ENCODE data around the gene CXorf49B.
"Not testable (repeated sequence)": the region's sequence is repeated elsewhere in the genome, so short reads cannot be mapped to it uniquely, and the experiment has no call there.

The CXorf49B gene

DNA sequence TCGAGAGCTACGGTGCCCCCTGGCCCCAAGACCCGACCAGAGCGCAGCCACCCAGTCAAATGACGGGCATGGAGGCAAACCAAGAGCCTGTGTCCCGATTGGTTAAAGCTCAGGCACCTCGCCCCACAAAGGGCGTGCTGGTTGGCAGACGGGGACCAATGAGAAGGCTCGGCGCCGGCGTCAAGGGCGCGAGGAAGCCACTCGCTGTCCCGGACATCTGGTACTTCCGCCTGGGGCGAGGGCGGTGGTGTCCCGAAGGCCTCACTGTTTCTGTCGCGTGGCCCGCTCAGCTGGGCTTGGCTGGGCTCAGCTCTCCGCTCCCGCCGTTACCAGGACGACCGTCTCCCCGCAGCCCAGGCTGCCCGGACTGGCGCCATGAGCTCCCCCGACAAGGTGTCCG is at the start of gene CXorf49B:
Gene CXorf49B (plus strand): TSS at position 301 of the 400 bp plus-strand sequence. CDS start 75 bp downstream, at position 376.
- H3K27ac Mint-ChIP-seq; H3K9me3 Mint-ChIP-seq; H3K4me3 Mint-ChIP-seq; H3K36me3 Mint-ChIP-seq (ENCODE audit: low read depth); H3K4me1 Mint-ChIP-seq; DNase-seq; H3K27me3 Mint-ChIP-seq (ENCODE audit: low read depth, poor library complexity): not testable (repeated sequence)

GRCh38 chrX:71714064-71714463 is 49.1 kb upstream of the CXorf49B start:
- H3K4me3 Mint-ChIP-seq; H3K9me3 Mint-ChIP-seq; H3K36me3 Mint-ChIP-seq (ENCODE audit: low read depth); H3K27ac Mint-ChIP-seq; H3K4me1 Mint-ChIP-seq; DNase-seq; H3K27me3 Mint-ChIP-seq (ENCODE audit: low read depth, poor library complexity): not testable (repeated sequence)

GRCh38 chrX:71715551-71715950 is 47.6 kb upstream of the CXorf49B start:
- H3K36me3 Mint-ChIP-seq (ENCODE audit: low read depth); H3K4me3 Mint-ChIP-seq; H3K27me3 Mint-ChIP-seq (ENCODE audit: low read depth, poor library complexity); H3K4me1 Mint-ChIP-seq; DNase-seq; H3K27ac Mint-ChIP-seq; H3K9me3 Mint-ChIP-seq: not testable (repeated sequence)

GRCh38 chrX:71716323-71716722 is 46.8 kb upstream of the CXorf49B start:
- not testable (repeated sequence) for DNase-seq; H3K4me3 Mint-ChIP-seq; H3K9me3 Mint-ChIP-seq; H3K27ac Mint-ChIP-seq; H3K36me3 Mint-ChIP-seq (ENCODE audit: low read depth); H3K4me1 Mint-ChIP-seq; H3K27me3 Mint-ChIP-seq (ENCODE audit: low read depth, poor library complexity)

DNA sequence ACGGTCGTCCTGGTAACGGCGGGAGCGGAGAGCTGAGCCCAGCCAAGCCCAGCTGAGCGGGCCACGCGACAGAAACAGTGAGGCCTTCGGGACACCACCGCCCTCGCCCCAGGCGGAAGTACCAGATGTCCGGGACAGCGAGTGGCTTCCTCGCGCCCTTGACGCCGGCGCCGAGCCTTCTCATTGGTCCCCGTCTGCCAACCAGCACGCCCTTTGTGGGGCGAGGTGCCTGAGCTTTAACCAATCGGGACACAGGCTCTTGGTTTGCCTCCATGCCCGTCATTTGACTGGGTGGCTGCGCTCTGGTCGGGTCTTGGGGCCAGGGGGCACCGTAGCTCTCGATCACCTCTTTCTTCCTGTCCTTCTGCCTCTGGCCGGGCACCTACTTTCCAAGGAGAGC is 45.0 kb upstream of the CXorf49B start, which contains the start of gene CXorf49:
Gene CXorf49 (minus strand): TSS at position 101 of the 400 bp plus-strand sequence. CDS start 134 bp downstream, outside the sequence.
- DNase-seq; H3K4me1 Mint-ChIP-seq; H3K9me3 Mint-ChIP-seq; H3K27ac Mint-ChIP-seq; H3K36me3 Mint-ChIP-seq (ENCODE audit: low read depth); H3K4me3 Mint-ChIP-seq; H3K27me3 Mint-ChIP-seq (ENCODE audit: low read depth, poor library complexity): not testable (repeated sequence)

DNA sequence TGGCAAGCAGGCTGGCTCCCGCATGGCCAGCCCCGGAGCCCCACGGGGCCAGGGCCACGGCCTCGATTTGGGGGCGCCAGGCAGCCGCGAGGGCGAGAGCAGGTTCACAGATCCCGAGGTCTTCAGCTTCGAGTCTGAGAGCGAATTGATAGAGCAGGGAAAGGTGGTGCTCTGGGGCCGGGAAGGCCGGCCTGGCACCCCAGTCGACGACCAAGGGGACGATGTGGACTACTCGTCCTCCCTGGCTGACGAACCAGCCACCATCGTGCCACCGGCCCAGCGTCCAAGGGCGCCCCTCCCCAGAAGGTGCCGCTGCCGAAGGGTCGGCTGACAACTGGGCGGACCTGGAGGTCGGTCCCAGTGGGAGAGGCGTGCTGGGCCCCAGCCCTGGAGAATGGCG is 44.0 kb upstream of the CXorf49B start:
- not testable (repeated sequence) for DNase-seq; H3K9me3 Mint-ChIP-seq; H3K27me3 Mint-ChIP-seq (ENCODE audit: low read depth, poor library complexity); H3K27ac Mint-ChIP-seq; H3K4me3 Mint-ChIP-seq; H3K4me1 Mint-ChIP-seq; H3K36me3 Mint-ChIP-seq (ENCODE audit: low read depth)

- not testable (repeated sequence) for H3K4me3 Mint-ChIP-seq; DNase-seq; H3K9me3 Mint-ChIP-seq; H3K4me1 Mint-ChIP-seq; H3K36me3 Mint-ChIP-seq (ENCODE audit: low read depth); H3K27ac Mint-ChIP-seq; H3K27me3 Mint-ChIP-seq (ENCODE audit: low read depth, poor library complexity)
Observed at GRCh38 chrX:71720289-71720886, 42.8 kb upstream of the CXorf49B start.

GRCh38 chrX:71760688-71761281 is 2.4 kb upstream of the CXorf49B start:
- H3K27me3 Mint-ChIP-seq (ENCODE audit: low read depth, poor library complexity); H3K4me1 Mint-ChIP-seq; DNase-seq; H3K27ac Mint-ChIP-seq; H3K4me3 Mint-ChIP-seq; H3K36me3 Mint-ChIP-seq (ENCODE audit: low read depth); H3K9me3 Mint-ChIP-seq: not testable (repeated sequence)

GRCh38 chrX:71764832-71765231 is 1.7 kb downstream of the CXorf49B start:
- not testable (repeated sequence) for H3K27me3 Mint-ChIP-seq (ENCODE audit: low read depth, poor library complexity); H3K4me1 Mint-ChIP-seq; H3K36me3 Mint-ChIP-seq (ENCODE audit: low read depth); H3K4me3 Mint-ChIP-seq; DNase-seq; H3K27ac Mint-ChIP-seq; H3K9me3 Mint-ChIP-seq

DNA sequence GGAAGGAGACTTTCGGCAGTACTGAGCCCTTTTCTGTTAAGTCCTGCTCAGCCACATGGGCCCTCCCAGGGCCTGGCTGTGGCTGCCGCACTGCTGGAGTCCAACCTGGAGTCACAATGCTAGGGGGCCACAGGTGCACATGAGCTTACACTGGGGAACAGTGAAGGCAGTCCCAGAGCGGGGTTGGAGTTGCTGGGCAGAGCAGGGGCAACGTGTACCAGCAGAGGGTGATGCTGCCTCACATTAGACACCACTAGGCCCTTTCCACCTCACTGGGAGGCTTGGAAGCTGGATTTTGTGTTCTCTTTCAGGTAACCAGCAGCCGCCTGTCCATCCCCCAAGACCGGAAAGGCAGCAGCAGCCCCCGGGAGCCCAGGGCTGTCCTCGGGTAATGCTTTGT is 2.5 kb downstream of the CXorf49B start:
- DNase-seq; H3K36me3 Mint-ChIP-seq (ENCODE audit: low read depth); H3K9me3 Mint-ChIP-seq; H3K27me3 Mint-ChIP-seq (ENCODE audit: low read depth, poor library complexity); H3K4me1 Mint-ChIP-seq; H3K4me3 Mint-ChIP-seq; H3K27ac Mint-ChIP-seq: not testable (repeated sequence)

DNA sequence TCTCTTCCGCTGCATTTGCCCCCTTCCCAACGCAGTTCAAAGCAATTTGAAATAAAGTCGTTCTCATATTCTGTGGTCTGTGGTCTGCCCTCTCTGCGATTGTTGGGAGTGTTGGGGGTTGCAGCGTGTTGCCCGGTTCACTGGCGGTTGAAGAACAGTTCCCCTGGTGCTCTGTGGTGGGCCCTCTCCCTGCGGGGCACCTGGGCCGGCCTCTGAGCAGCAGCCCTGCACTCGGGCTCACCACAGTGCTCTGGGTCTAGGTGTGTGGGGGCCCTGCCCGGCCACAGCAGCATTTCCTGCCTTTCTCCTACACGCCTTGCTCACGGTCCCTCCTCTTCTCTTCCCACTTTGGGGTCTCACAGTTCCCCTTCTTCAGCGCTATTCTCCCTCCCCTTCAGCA is 4.0 kb downstream of the CXorf49B start:
- not testable (repeated sequence) for H3K9me3 Mint-ChIP-seq; H3K36me3 Mint-ChIP-seq (ENCODE audit: low read depth); H3K4me1 Mint-ChIP-seq; H3K4me3 Mint-ChIP-seq; DNase-seq; H3K27me3 Mint-ChIP-seq (ENCODE audit: low read depth, poor library complexity); H3K27ac Mint-ChIP-seq

DNA sequence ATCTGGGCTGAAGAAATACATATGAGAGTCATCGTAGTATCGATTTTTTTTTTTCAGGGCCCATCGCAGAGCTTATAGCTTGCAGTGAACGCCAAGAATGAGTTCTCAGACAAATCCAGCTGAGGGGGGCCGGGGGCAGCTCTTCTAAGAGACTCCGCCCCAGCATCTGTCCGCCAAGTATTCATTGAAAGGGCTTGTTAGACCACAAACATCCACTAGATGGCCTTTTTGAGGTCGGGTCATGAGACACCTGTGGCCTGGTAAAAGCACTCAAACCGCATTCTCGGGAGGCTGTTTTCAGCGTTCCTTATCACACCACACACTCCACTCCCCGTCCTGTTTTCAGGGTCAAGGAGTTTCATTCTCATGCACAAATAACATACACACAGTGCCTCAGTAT is 15.2 kb downstream of the CXorf49B start:
- H3K27ac Mint-ChIP-seq; H3K9me3 Mint-ChIP-seq; H3K27me3 Mint-ChIP-seq (ENCODE audit: low read depth, poor library complexity); DNase-seq; H3K4me1 Mint-ChIP-seq; H3K4me3 Mint-ChIP-seq; H3K36me3 Mint-ChIP-seq (ENCODE audit: low read depth): not testable (repeated sequence)

GRCh38 chrX:71782225-71782949 is 19.2 kb downstream of the CXorf49B start:
- not testable (repeated sequence) for H3K9me3 Mint-ChIP-seq; H3K36me3 Mint-ChIP-seq (ENCODE audit: low read depth); H3K27me3 Mint-ChIP-seq (ENCODE audit: low read depth, poor library complexity); DNase-seq; H3K4me3 Mint-ChIP-seq; H3K27ac Mint-ChIP-seq; H3K4me1 Mint-ChIP-seq

DNA sequence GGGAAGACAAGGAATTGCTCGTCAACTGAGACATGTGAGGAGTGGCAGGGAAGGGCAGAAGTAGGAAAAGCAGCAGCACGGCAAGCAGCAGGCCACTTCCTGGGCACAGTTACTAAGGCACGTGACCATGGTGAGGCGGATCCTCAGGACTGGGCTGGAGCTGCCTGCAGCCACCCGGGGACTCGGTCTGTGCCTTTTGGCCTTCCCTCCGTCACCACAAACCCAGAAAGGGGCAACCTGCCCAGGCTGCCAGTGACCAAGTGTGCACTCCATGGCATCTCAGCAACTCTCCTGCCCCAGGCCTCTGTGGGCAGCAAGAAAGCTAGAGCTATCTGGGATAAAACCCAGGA is 19.8 kb downstream of the CXorf49B start:
- not testable (repeated sequence) for DNase-seq; H3K4me1 Mint-ChIP-seq; H3K36me3 Mint-ChIP-seq (ENCODE audit: low read depth); H3K27me3 Mint-ChIP-seq (ENCODE audit: low read depth, poor library complexity); H3K27ac Mint-ChIP-seq; H3K4me3 Mint-ChIP-seq; H3K9me3 Mint-ChIP-seq
